ENCODE measurements around the gene PTPN14. TPM values are rescaled to one million over a fixed set of nuclear protein-coding genes. Genes with fewer than 3 reads are reported as not detected.

PTPN14 gene
- total RNA-seq, 4 donors from 2014 or later, result 4.5 to 9.7 (median 7.1) TPM

DNA sequence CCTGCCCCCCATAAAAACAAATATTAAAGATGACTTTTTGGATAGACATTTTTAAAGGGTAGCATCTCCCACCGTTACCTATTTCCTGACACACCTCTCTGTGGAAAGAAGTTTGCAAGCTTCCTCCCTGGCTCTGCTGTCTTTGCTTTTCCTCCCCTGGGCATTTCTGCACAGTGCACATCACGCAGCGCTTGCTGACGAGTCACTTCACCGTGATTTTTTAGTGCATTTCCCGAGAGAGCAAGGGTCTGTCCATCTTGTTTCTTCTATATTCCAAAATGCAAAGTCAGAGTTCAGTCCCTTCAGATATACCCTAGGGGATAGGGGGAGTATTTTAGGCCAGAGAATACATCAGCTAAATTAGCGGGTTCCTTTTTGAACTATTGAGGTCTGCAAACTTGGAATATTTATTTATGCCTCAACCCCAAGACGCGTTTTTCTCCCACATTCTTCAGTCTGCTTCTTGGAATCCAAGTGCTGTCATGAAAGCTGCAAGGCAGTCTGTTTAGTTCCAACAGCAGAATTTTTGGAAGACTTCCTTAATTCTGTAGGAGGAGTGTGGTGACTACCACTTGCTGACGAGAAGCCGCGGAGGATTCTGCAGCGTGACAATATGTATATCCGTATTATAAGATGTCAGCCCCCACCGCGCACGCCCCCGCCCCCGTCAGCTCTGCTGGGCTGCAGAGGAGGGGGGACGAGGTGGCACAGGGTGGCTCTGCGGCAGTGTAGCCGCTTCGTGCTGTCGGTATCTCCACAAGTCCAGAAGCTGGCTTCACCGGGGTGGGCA, 248.1 kb downstream of the PTPN14 start:
- Histone ChIP-seq H3K27me3 (no peaks in the 10 kb centered on the region), H3K4me3 (no peak overlapping the region), H3K9me3 (no peaks in the 10 kb centered on the region), H3K36me3 (no peaks in the 10 kb centered on the region), H3K27ac (no peak overlapping the region), H3K4me1 (no peaks in the 10 kb centered on the region)
- intact Hi-C loops (cut with DNase I; ENCODE audit: low total_unique reads) (no loop called here), in situ Hi-C loops (cut with MboI; ENCODE audit: low pct_ligation_motif_present in 1 of 4, low pct_unique_long_range_greater_than_20kb in 1 of 4, low sequenced_read_pairs in 3 of 4) (no loop called here)
- WGBS, 2 donors (ENCODE audit: low coverage in 1 of 2), result 66 to 73% methylated on average over 6 to 25 of the region's 25 CpGs
- TF ChIP-seq POLR2A (IDR thresholded peaks at IDR 0.05) (no peak), POLR2AphosphoS5 (IDR thresholded peaks at IDR 0.05) (no peak), EP300 (IDR thresholded peaks at IDR 0.05; ENCODE audit: low read depth) (no peak)
- TF ChIP-seq, protein P1, sequence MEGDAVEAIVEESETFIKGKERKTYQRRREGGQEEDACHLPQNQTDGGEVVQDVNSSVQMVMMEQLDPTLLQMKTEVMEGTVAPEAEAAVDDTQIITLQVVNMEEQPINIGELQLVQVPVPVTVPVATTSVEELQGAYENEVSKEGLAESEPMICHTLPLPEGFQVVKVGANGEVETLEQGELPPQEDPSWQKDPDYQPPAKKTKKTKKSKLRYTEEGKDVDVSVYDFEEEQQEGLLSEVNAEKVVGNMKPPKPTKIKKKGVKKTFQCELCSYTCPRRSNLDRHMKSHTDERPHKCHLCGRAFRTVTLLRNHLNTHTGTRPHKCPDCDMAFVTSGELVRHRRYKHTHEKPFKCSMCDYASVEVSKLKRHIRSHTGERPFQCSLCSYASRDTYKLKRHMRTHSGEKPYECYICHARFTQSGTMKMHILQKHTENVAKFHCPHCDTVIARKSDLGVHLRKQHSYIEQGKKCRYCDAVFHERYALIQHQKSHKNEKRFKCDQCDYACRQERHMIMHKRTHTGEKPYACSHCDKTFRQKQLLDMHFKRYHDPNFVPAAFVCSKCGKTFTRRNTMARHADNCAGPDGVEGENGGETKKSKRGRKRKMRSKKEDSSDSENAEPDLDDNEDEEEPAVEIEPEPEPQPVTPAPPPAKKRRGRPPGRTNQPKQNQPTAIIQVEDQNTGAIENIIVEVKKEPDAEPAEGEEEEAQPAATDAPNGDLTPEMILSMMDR (IDR thresholded peaks at IDR 0.05), result no peak
- DNase-seq, result no peak

DNA sequence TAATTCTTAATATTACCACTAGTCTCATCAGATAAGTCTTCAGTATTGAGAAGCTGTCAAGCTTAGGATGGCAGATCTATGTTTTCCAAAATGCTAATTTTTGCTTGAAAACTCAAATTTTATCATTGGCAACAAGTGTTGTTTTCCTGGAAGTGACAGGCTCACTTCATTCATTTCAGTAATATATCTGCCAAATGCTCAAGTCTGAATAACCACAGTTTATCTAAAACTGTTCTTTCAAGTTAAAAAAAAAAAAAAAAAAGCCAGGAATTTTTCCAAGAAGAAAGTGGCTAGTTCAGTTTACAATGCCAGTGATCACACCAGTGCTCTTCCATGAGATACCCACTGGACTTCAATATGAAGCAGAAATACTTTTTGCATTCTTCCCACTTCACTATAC, 249.9 kb downstream of the PTPN14 start:
- no peaks in the 10 kb centered on the region for H3K27me3 ChIP-seq
- no peak overlapping the region for H3K27ac ChIP-seq
- H3K36me3 ChIP-seq, result no peaks in the 10 kb centered on the region
- no peak overlapping the region for H3K4me3 ChIP-seq
- intact Hi-C loops (cut with DNase I; ENCODE audit: low total_unique reads) (no loop called here), in situ Hi-C loops (cut with MboI; ENCODE audit: low pct_ligation_motif_present in 1 of 4, low pct_unique_long_range_greater_than_20kb in 1 of 4, low sequenced_read_pairs in 3 of 4) (no loop called here)
- TF ChIP-seq POLR2AphosphoS5 (IDR thresholded peaks at IDR 0.05) (no peak), EP300 (IDR thresholded peaks at IDR 0.05; ENCODE audit: low read depth) (no peak), POLR2A (IDR thresholded peaks at IDR 0.05) (no peak)
- TF ChIP-seq, protein P1 (IDR thresholded peaks at IDR 0.05), result no peak
- no peaks in the 10 kb centered on the region for H3K4me1 ChIP-seq
- H3K9me3 ChIP-seq, result no peaks in the 10 kb centered on the region
- DNase-seq, result no peak

DNA sequence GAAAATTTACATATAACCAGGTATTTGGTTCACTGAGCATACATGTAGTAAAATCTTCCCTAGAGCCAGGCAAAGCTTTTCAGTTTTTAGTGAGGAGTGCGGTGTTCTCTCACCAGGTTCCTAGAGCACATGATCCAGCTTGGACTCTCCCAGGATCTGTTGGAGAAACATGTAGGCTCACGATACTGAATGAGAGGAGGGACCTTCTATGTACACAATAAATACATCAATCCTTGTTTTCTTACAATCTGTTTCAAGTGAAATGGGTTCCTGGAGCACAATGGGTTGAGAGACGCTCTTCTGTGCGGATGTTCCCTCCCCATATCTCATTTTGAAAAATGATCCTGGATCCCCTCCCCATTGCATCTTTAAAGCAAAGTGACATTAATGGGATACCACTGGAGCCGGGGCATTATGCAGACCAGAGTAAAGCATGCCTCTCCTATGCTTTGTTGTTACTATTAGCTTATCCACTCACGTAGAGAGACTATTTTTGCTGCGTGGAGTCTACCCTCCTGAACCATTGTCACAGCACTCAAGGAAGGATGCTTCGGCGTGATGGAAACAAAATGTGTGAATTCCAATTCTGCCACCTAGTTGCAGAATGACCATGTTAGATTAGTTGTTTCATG, 251.1 kb downstream of the PTPN14 start:
- intact Hi-C loops (cut with DNase I; ENCODE audit: low total_unique reads), result no loop called here
- WGBS, 2 donors (ENCODE audit: low coverage in 1 of 2), result 95 to 96% methylated on average over 5 to 9 of the region's 9 CpGs
- DNase-seq, result no peak
- TF ChIP-seq EP300 (IDR thresholded peaks at IDR 0.05; ENCODE audit: low read depth) (no peak), POLR2AphosphoS5 (IDR thresholded peaks at IDR 0.05) (no peak), POLR2A (IDR thresholded peaks at IDR 0.05) (no peak)
- TF ChIP-seq, protein P1 (IDR thresholded peaks at IDR 0.05), result no peak
- no peak overlapping the region for H3K27ac ChIP-seq
- H3K27me3 ChIP-seq, result no peaks in the 10 kb centered on the region
- in situ Hi-C loops (cut with MboI; ENCODE audit: low pct_ligation_motif_present in 1 of 4, low pct_unique_long_range_greater_than_20kb in 1 of 4, low sequenced_read_pairs in 3 of 4), result no loop called here
- H3K4me1 ChIP-seq, result no peaks in the 10 kb centered on the region
- H3K4me3 ChIP-seq, result no peak overlapping the region
- H3K9me3 ChIP-seq, result no peaks in the 10 kb centered on the region
- no peaks in the 10 kb centered on the region for H3K36me3 ChIP-seq

Other genes starting within 250 kb of the PTPN14 start
- gene CENPF, start 51.6 kb upstream of the PTPN14 start, total RNA-seq, result 10 to 100 TPM in 1 of 4 donors, 1 to 10 TPM in 3; 1.5 to 49.8 (median 3.4) TPM

Measured in transverse colon (tissue), 4 donors.